Caki2 (cell line): ENCODE results near the gene WDR13. TPM values are rescaled to one million over a fixed set of nuclear protein-coding genes. Genes with fewer than 3 reads are reported as not detected.
"Not testable (repeated sequence)": the region's sequence is repeated elsewhere in the genome, so short reads cannot be mapped to it uniquely, and the experiment has no call there.

ENCODE experiments used
- DNase-seq: peaks from one replicate; pipeline ENCODE4 v3.0.0-alpha.2; 2015; ENCODE audit warnings: low read depth
- in situ Hi-C: cut with HindIII; loops from 2 replicates; pipeline ENCODE4 v1.10.0; 2016; ENCODE audit warnings: low sequenced_read_pairs, low pct_unique_long_range_greater_than_20kb, mixed read lengths
- total RNA-seq: library from RNA; depleted of rRNA; stranded (reverse); fragments of >200 nt; shearing (Covaris generic); gene quantifications from 2 replicates; pipeline ENCODE4 v1.2.3, GENCODE V29; 2014; ENCODE audit warnings: low replicate concordance; rRNA removed

Gene WDR13
- total RNA-seq, 1 experiment from 2014 or later, result 70.4 TPM

GRCh38 chrX:48636301-48636700, 39.0 kb downstream of the WDR13 start:
- in situ Hi-C loops, result no loop called here

DNA sequence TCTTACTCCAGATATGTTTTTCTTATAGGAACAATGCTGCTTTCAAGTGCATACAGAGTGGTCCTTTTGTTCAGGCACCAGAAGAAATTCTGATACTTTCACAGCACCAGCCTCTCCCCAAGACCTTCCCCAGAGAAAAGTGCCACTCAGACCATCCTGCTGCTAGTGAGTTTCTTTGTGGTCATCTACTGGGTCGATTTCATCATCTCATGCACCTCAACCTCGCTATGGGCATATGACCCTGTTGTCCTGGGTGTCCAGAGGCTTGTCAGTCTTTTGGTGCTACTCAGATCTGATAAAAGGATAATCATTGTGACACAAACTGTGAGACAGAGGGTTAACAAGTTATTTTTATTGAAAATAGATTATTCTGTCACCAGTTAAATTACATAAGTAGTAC, 39.5 kb downstream of the WDR13 start:
- no peak for DNase-seq

More at GRCh38 chrX:48636301-48636700, 39.0 kb downstream of the WDR13 start:
- no peak for DNase-seq

GRCh38 chrX:48645669-48646068, 48.4 kb downstream of the WDR13 start:
- DNase-seq, result no peak
- in situ Hi-C loops, result no loop called here

More for the DNA sequence above, 39.5 kb downstream of the WDR13 start:
- in situ Hi-C loops, result no loop called here

DNA sequence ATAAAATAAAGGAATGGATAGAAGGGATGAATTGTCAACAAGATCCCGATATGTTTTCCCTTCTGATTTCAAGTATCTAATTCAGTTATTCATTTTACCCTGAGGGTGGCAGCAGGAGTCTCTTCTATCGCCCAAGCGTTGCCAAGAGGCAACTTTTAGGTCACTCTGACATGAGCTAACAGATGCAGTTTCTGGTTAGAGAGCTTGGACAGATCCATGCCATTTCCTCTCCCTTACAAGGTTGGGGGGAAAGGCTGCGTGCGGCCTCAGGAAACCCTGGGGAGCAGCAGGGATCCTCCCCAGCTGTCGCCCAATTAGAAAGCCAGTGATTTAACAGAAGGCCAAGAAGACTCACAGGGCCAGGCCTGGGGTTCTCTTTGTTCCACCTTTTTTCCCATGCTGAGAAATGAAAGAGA, 51.1 kb downstream of the WDR13 start:
- DNase-seq, result peak; percentile 6
- in situ Hi-C loops, result no loop called here

GRCh38 chrX:48649102-48649501, 51.8 kb downstream of the WDR13 start:
- DNase-seq, result no peak
- in situ Hi-C loops, result no loop called here

DNA sequence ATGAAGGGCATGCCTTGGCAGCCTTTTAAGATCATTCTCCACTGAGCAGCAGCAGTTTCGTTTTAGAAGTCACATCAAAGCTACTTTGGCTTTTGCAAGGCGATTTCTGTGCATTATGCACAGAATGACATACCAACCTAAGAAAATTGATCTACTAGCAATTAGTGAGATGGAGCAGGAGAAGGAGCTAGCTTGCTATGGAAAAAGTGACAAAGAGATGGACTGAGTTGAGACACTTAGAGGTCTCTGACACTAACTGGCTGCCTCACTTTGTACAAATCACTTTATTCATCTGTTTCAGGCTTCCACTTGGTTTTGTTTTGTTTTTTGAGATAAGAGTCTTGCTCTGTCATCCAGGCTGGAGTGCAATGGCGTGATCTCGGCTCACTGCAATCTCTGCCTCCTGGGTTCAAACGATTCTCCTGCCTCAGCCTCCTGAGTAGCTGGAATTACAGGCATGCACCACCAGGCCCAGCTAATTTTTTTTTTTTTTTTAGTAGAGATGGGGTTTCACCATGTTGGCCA, 54.8 kb downstream of the WDR13 start:
- DNase-seq, in situ Hi-C loops: not testable (repeated sequence)

DNA sequence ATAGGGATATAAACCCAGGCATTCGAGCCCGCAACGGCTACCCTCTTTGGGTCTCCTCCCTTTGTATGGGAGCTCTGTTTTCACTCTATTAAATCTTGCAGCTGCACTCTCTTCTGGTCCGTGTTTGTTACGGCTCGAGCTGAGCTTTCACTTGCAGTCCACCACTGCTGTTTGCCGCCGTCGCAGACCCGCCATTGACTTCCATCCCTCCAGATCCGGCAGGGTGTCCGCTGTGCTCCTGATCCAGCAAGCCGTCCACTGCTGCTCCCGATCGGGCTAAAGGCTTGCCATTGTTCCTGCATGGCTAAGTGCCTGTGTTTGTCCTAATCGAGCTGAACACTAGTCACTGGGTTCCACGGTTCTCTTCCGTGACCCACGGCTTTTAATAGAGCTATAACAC, 57.5 kb downstream of the WDR13 start:
- in situ Hi-C loops, DNase-seq: not testable (repeated sequence)

Other genes with a start within 250 kb of the WDR13 start
- not detected in 2 replicates for gene SSX3, start 240.8 kb upstream of the WDR13 start, total RNA-seq
- gene SSX4, start 214.0 kb upstream of the WDR13 start, total RNA-seq, result not detected in 2 replicates
- gene SSX4B, start 185.5 kb upstream of the WDR13 start, total RNA-seq, result not detected in 2 replicates
- 2.5 TPM in 1 of 2 replicates, not detected in the other for gene SLC38A5, start 127.2 kb upstream of the WDR13 start, total RNA-seq
- 126 and 139 TPM in 2 replicates for gene FTSJ1, start 121.3 kb upstream of the WDR13 start, total RNA-seq
- 149 and 151 TPM in 2 replicates for gene PORCN, start 88.5 kb upstream of the WDR13 start, total RNA-seq
- 66.8 and 118 TPM in 2 replicates for gene EBP, start 75.7 kb upstream of the WDR13 start, total RNA-seq
- 1.6 and 2.8 TPM in 2 replicates for gene TBC1D25, start 57.8 kb upstream of the WDR13 start, total RNA-seq
- 143 and 168 TPM in 2 replicates for gene RBM3, start 23.0 kb upstream of the WDR13 start, total RNA-seq
- gene WAS, start 86.3 kb downstream of the WDR13 start, total RNA-seq, result 2.7 TPM in 1 of 2 replicates, not detected in the other
- 14.9 and 17.4 TPM in 2 replicates for gene SUV39H1, start 99.2 kb downstream of the WDR13 start, total RNA-seq
- gene GLOD5, start 164.3 kb downstream of the WDR13 start, total RNA-seq, result not detected in 2 replicates
- not detected in 2 replicates for gene GATA1, start 189.1 kb downstream of the WDR13 start, total RNA-seq
- 64.4 and 101 TPM in 2 replicates for gene HDAC6, start 204.6 kb downstream of the WDR13 start, total RNA-seq
- not detected in 2 replicates for gene ERAS, start 229.0 kb downstream of the WDR13 start, total RNA-seq
- gene PCSK1N, start 238.1 kb downstream of the WDR13 start, total RNA-seq, result 93.6 and 112 TPM in 2 replicates